SK-N-SH (cell line): ENCODE data around the gene CYTH3. TPM values are rescaled to one million over a fixed set of nuclear protein-coding genes. Genes with fewer than 3 reads are reported as not detected.

Experiments
- CTCF ChIA-PET: fragments of 300-600, 350-600 bp; formaldehyde crosslinking; extraction: SDS; loops from one replicate; lab custom pipeline; 2021; lab: Yijun Ruan, JAX
- POLR2A ChIA-PET: fragments of 350-600 bp; sonication (Branson Sonifier 250); formaldehyde crosslinking; extraction: SDS; loops from one replicate; lab custom pipeline; 2020; ENCODE audit warnings: antibody characterized with exemption, inconsistent platforms; lab: Yijun Ruan, JAX
- DNase-seq: peaks from one replicate; pipeline ENCODE4 v3.0.0; 2012
- H2AFZ ChIP-seq: fragments of 200-600 bp; sonication (generic); 2 replicates; pipeline ENCODE4 v1.8.1; 2016; ENCODE audit warnings: antibody characterized with exemption, mild to moderate bottlenecking, low read depth
- H3F3A ChIP-seq: fragments of 200-600 bp; sonication (generic); replicated peaks from 2 replicates; pipeline ENCODE3; 2016; ENCODE audit warnings: antibody characterized with exemption, mild to moderate bottlenecking; ENCODE audit not compliant: insufficient read depth
- H3K27ac ChIP-seq, 2 experiments: fragments of 200-500 bp in 1 of 2; fragments of 200-600 bp in 1 of 2; sonication (Bioruptor generic) in 1 of 2; sonication (generic), shearing (Covaris generic) in 1 of 2; 2 replicates each; pipeline versions ENCODE4 v1.5.1 to v1.6.1; 2014 to 2016; ENCODE audit warnings: low read depth in 2 of 2, inconsistent platforms in 1 of 2, low read length in 1 of 2, mild to moderate bottlenecking in 1 of 2, mixed read lengths in 1 of 2
- H3K27me3 ChIP-seq: fragments of 200-600 bp; sonication (generic), shearing (Covaris generic); 2 replicates; pipeline ENCODE4 v1.6.1; 2016; ENCODE audit warnings: mixed run types; ENCODE audit not compliant: insufficient read depth
- H3K36me3 ChIP-seq, 2 experiments: fragments of 200-500 bp in 1 of 2; fragments of 200-600 bp in 1 of 2; sonication (Bioruptor generic) in 1 of 2; sonication (generic) in 1 of 2; replicated peaks in 1 of 2; 2 replicates each; pipeline versions ENCODE3 to v1.5.1; 2014 to 2016; ENCODE audit warnings: low read length in 1 of 2, mild to moderate bottlenecking in 1 of 2; ENCODE audit not compliant: insufficient read depth in 2 of 2, control insufficient read depth in 1 of 2
- H3K4me1 ChIP-seq, 2 experiments: fragments of 200-500 bp in 1 of 2; fragments of 200-600 bp in 1 of 2; sonication (Bioruptor generic) in 1 of 2; sonication (generic), shearing (Covaris generic) in 1 of 2; 2 replicates each; pipeline versions ENCODE4 v1.5.1 to v1.6.1; 2014 to 2016; ENCODE audit warnings: low read depth in 1 of 2, low read length in 1 of 2, mixed run types in 1 of 2; ENCODE audit not compliant: insufficient read depth in 2 of 2, control insufficient read depth in 1 of 2
- H3K4me2 ChIP-seq: fragments of 200-600 bp; sonication (generic), shearing (Covaris generic); 2 replicates; pipeline ENCODE4 v1.6.1; 2017; ENCODE audit warnings: mixed run types
- H3K4me3 ChIP-seq, 2 experiments: fragments of 200-500 bp in 1 of 2; fragments of 200-600 bp in 1 of 2; sonication (Bioruptor generic) in 1 of 2; sonication (generic), shearing (Covaris generic) in 1 of 2; 2 replicates each; pipeline versions ENCODE4 v1.5.1 to v1.8.1; 2014 to 2016; ENCODE audit warnings: low read depth in 2 of 2, inconsistent platforms in 1 of 2, low read length in 1 of 2, mild to moderate bottlenecking in 1 of 2, mixed read lengths in 1 of 2, moderate library complexity in 1 of 2
- H3K79me2 ChIP-seq: fragments of 200-600 bp; sonication (generic); 2 replicates; pipeline ENCODE4 v1.8.1; 2017; ENCODE audit warnings: mild to moderate bottlenecking; ENCODE audit not compliant: insufficient read depth
- H3K9ac ChIP-seq: fragments of 200-600 bp; sonication (generic); 2 replicates; pipeline ENCODE4 v1.6.1; 2017; ENCODE audit warnings: mixed run types
- H3K9me2 ChIP-seq: fragments of 200-600 bp; sonication (generic); 2 replicates; pipeline ENCODE4 v1.6.1; 2017; ENCODE audit warnings: mixed run types
- H3K9me3 ChIP-seq: fragments of 200-600 bp; sonication (generic); 2 replicates; pipeline ENCODE4 v1.6.1; 2017; ENCODE audit warnings: mixed run types, mild to moderate bottlenecking, moderate library complexity
- H4K20me1 ChIP-seq: fragments of 200-600 bp; sonication (generic); 2 replicates; pipeline ENCODE4 v1.6.1; 2017; ENCODE audit warnings: mild to moderate bottlenecking, mixed run types; ENCODE audit not compliant: insufficient read depth
- CTCF ChIP-seq: fragments of 200-600 bp; sonication (generic); IDR thresholded peaks from 2 replicates; pipeline ENCODE4 v1.6.1; 2017; ENCODE audit warnings: antibody characterized with exemption, mild to moderate bottlenecking, moderate library complexity
- FOSL2 ChIP-seq: IDR thresholded peaks from 2 replicates; pipeline ENCODE4 v1.4.0; 2012; ENCODE audit warnings: low read depth, mild to moderate bottlenecking, moderate library complexity, borderline replicate concordance
- GATA2 ChIP-seq: sonication (generic); formaldehyde crosslinking; IDR thresholded peaks from 2 replicates; pipeline ENCODE4 v1.5.0; 2020; ENCODE audit warnings: mild to moderate bottlenecking, missing genetic modification reagents
- IRF3 ChIP-seq: fragments of 150-350 bp; IDR thresholded peaks from 2 replicates; pipeline ENCODE4 v1.6.1; 2016; ENCODE audit warnings: mild to moderate bottlenecking, low read depth, low read length
- MEF2A ChIP-seq: IDR thresholded peaks from 2 replicates; pipeline ENCODE4 v1.4.0; 2012; ENCODE audit warnings: low read depth, borderline replicate concordance
- MXI1 ChIP-seq: IDR thresholded peaks from 2 replicates; pipeline ENCODE4 v1.6.1; 2012; ENCODE audit warnings: mild to moderate bottlenecking, low read depth, low read length, improper control_type of control experiment
- NRF1 ChIP-seq: IDR thresholded peaks from 2 replicates; pipeline ENCODE4 v1.6.1; 2012; ENCODE audit warnings: low read depth, mild to moderate bottlenecking, low read length
- TAF1 ChIP-seq: IDR thresholded peaks from 2 replicates; pipeline ENCODE4 v1.6.1; 2012; ENCODE audit warnings: low read depth, mild to moderate bottlenecking, low read length, moderate library complexity, borderline replicate concordance
- TCF12 ChIP-seq: IDR thresholded peaks from 2 replicates; pipeline ENCODE4 v1.4.0; 2012
- WGBS: methylation state at CpG from one replicate; pipeline ENCODE4 v1.1.6; 2017; ENCODE audit warnings: low lambda C conversion rate; 5-methylcytosine and 5-hydroxymethylcytosine counted together
- polyA plus RNA-seq, 3 experiments: library from polyadenylated mRNA; depleted of rRNA; stranded (reverse); fragments of >200 nt; gene quantifications; 2 replicates each; pipeline ENCODE4 v1.2.3, GENCODE V29; 2012
- TF ChIP-seq, protein P1 (sequence below): fragments of 150-350 bp; IDR thresholded peaks from 2 replicates; pipeline ENCODE4 v1.6.1; 2017; ENCODE audit warnings: antibody characterized with exemption, low read length, low read depth, borderline replicate concordance
- TF ChIP-seq, protein P2 (sequence below): IDR thresholded peaks from 2 replicates; pipeline ENCODE4 v1.4.0; 2012; ENCODE audit warnings: low read depth, borderline replicate concordance

The CYTH3 gene
- polyA plus RNA-seq, 1 of the 3 experiments (the other 2 are of a cell fraction), result 55.1 TPM

GRCh38 chr7:6288270-6288860, 15.9 kb upstream of the CYTH3 start:
- Histone ChIP-seq H3K79me2 (no peaks in the 10 kb centered on the region), H3K9me2 (no peaks in the 10 kb centered on the region), H3K27me3 (no peaks in the 10 kb centered on the region), H3K4me3 (no peak overlapping the region), H2AFZ (no peak overlapping the region), H3K4me1 (no peaks in the 10 kb centered on the region; a peak in 1 of 4 replicates), H3F3A (peaks cover 12% of the 10 kb centered on the region), H3K9me3 (no peaks in the 10 kb centered on the region), H4K20me1 (no peaks in the 10 kb centered on the region), H3K27ac (no peak overlapping the region), H3K4me2 (no peak overlapping the region), H3K9ac (no peak overlapping the region), H3K36me3 (no peaks in the 10 kb centered on the region)
- no peak for TF ChIP-seq MXI1
- no peak for TF ChIP-seq CTCF
- TF ChIP-seq NRF1, result no peak
- TF ChIP-seq, protein P1, sequence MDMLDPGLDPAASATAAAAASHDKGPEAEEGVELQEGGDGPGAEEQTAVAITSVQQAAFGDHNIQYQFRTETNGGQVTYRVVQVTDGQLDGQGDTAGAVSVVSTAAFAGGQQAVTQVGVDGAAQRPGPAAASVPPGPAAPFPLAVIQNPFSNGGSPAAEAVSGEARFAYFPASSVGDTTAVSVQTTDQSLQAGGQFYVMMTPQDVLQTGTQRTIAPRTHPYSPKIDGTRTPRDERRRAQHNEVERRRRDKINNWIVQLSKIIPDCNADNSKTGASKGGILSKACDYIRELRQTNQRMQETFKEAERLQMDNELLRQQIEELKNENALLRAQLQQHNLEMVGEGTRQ, result no peak
- no peak for TF ChIP-seq TAF1
- TF ChIP-seq MEF2A, result no peak
- no peak for TF ChIP-seq IRF3
- TF ChIP-seq TCF12, result no peak
- TF ChIP-seq, protein P2, sequence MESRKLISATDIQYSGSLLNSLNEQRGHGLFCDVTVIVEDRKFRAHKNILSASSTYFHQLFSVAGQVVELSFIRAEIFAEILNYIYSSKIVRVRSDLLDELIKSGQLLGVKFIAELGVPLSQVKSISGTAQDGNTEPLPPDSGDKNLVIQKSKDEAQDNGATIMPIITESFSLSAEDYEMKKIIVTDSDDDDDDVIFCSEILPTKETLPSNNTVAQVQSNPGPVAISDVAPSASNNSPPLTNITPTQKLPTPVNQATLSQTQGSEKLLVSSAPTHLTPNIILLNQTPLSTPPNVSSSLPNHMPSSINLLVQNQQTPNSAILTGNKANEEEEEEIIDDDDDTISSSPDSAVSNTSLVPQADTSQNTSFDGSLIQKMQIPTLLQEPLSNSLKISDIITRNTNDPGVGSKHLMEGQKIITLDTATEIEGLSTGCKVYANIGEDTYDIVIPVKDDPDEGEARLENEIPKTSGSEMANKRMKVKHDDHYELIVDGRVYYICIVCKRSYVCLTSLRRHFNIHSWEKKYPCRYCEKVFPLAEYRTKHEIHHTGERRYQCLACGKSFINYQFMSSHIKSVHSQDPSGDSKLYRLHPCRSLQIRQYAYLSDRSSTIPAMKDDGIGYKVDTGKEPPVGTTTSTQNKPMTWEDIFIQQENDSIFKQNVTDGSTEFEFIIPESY, result no peak
- TF ChIP-seq FOSL2, result no peak
- TF ChIP-seq GATA2 (CRISPR knock-in tag), result no peak
- POLR2A ChIA-PET, result no interaction called here
- CTCF ChIA-PET, result interaction anchor here (0.6 to 1.6 kb wide), 2 partner anchors 35 to 123 kb away, joined by 3 to 7 read pairs; no protein-coding TSS in a partner anchor
- no peak for DNase-seq
- WGBS, result 98% methylated on average over 2 of the region's 2 CpGs
